ENCODE measurements around the gene PLAU.
A peak's percentile ranks its signal among the peaks of the same experiment; 100 is the strongest.
"Not testable (repeated sequence)": the region's sequence is repeated elsewhere in the genome, so short reads cannot be mapped to it uniquely, and the experiment has no call there.

Gene PLAU

DNA sequence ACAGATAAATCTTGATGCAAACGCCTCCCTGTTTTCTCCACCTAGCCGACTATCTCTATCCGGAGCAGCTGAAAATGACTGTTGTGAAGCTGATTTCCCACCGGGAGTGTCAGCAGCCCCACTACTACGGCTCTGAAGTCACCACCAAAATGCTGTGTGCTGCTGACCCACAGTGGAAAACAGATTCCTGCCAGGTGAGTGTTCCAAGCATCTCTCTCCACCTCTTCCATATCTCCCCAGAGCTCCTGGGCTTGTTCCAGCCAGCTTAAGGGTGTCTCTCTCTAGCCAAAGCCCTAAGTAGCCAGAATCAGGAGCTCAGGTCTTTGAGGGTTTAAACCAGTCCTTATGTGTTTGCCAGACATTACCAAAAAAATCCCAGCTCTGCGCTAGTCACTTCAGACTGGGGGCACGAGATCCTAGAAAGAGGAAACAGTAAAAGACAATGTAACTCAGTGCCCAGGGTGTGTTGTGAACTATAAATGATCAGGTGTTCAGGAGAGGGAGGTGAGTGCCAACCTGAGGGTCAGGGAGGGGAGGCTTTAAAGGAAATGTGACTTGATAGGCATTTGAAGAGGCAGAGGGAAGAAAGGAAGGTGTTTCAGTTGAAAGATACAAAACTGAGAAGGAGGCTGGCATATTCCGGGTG lies 4.4 kb downstream of the PLAU start:
- TF ChIP-seq, protein P1, sequence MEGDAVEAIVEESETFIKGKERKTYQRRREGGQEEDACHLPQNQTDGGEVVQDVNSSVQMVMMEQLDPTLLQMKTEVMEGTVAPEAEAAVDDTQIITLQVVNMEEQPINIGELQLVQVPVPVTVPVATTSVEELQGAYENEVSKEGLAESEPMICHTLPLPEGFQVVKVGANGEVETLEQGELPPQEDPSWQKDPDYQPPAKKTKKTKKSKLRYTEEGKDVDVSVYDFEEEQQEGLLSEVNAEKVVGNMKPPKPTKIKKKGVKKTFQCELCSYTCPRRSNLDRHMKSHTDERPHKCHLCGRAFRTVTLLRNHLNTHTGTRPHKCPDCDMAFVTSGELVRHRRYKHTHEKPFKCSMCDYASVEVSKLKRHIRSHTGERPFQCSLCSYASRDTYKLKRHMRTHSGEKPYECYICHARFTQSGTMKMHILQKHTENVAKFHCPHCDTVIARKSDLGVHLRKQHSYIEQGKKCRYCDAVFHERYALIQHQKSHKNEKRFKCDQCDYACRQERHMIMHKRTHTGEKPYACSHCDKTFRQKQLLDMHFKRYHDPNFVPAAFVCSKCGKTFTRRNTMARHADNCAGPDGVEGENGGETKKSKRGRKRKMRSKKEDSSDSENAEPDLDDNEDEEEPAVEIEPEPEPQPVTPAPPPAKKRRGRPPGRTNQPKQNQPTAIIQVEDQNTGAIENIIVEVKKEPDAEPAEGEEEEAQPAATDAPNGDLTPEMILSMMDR (IDR thresholded peaks at IDR 0.05; ENCODE audit: low read depth, low read length, missing control alignments): no peak
- peak overlapping the region; percentile 75 for H3K4me3 ChIP-seq (replicated peaks; ENCODE audit: low read depth, low read length)
- DNase-seq (ENCODE audit: extremely low read depth, low read depth): no peak

DNA sequence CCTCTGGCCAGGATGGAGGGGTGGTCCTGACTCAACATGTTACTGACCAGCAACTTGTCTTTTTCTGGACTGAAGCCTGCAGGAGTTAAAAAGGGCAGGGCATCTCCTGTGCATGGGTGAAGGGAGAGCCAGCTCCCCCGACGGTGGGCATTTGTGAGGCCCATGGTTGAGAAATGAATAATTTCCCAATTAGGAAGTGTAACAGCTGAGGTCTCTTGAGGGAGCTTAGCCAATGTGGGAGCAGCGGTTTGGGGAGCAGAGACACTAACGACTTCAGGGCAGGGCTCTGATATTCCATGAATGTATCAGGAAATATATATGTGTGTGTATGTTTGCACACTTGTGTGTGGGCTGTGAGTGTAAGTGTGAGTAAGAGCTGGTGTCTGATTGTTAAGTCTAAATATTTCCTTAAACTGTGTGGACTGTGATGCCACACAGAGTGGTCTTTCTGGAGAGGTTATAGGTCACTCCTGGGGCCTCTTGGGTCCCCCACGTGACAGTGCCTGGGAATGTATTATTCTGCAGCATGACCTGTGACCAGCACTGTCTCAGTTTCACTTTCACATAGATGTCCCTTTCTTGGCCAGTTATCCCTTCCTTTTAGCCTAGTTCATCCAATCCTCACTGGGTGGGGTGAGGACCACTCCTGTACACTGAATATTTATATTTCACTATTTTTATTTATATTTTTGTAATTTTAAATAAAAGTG lies 6.0 kb downstream of the PLAU start:
- no peak for DNase-seq (ENCODE audit: extremely low read depth, low read depth)
- H3K4me3 ChIP-seq (replicated peaks; ENCODE audit: low read depth, low read length): no peak overlapping the region
- TF ChIP-seq, protein P1 (IDR thresholded peaks at IDR 0.05; ENCODE audit: low read depth, low read length, missing control alignments): no peak

DNA sequence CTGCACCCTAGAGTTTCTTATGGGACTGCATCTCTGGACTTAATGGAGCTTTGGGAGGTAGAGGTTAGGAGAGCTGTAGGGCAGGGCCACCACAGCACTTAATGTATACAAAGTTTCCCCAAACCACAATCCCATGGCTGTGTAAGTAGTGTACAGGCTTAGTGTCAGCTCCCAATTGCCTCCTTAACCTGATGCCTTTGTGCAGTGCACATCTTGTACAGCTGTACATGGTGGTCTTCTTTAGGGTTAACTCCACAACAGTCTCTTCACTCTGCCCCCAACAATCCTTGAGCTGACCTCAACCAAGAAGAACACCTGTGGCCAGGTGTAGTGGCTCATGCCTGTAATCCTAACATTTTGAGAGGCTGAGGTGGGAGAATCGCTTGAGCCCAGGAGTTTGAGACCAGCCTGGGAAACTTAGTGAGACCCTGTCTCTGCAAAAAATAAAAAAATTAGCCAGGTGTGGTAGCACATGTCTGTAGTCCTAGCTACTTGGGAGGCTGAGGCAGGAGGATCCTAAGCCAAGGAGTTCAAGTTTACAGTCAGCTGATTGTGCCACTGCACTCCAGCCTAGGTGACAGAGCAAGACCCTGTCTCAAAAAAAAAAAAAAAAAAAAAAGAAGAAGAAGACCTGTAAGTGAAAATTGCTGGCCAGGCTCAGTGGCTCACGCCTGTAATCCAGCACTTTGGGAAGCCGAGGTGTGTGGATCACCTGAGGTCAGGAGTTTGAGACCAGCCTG lies 6.8 kb downstream of the PLAU start:
- DNase-seq (ENCODE audit: extremely low read depth, low read depth): no peak
- no peak overlapping the region for H3K4me3 ChIP-seq (replicated peaks; ENCODE audit: low read depth, low read length)
- TF ChIP-seq, protein P1 (IDR thresholded peaks at IDR 0.05; ENCODE audit: low read depth, low read length, missing control alignments): no peak

DNA sequence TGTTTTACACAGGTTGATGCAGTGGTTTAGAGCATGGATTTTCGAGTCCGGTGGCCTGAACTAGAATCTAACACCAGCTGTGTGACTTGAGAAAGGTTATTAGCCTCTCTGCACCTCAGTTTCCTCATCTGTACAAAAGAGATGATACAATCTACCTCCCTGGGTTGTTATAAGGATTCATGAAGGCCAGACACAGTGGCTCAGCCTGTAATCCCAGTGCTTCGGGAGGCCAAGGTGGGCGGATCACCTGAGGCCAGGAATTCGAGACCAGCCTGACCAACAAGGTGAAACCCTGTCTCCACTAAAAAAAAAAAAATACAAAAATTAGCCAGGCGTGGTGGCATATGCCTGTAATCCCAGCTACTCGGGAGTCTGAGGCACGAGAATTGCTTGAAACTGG lies 8.5 kb downstream of the PLAU start:
- DNase-seq (ENCODE audit: extremely low read depth, low read depth); H3K4me3 ChIP-seq (replicated peaks; ENCODE audit: low read depth, low read length): not testable (repeated sequence)

DNA sequence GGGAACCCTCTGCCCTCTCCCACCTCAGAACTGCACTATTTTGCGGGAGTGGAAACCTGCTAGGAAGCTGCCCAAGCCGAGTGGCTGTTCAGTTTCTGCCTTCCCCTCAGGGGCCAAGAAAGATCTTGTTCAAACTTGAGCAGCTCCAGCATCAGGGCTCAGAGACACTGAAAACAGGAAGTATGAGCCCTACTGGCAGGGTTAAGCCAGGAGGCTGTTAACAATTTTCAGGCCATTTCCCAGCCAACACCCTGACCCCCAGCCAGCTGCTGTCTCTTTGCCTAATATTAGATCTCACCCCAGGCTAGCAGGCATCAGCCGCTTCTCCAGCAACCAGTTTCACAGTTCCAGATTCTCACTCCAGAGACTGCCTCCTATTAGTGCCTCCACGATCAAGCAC lies 9.2 kb downstream of the PLAU start:
- H3K4me3 ChIP-seq (replicated peaks; ENCODE audit: low read depth, low read length): no peak overlapping the region
- DNase-seq (ENCODE audit: extremely low read depth, low read depth): no peak
- TF ChIP-seq, protein P1 (IDR thresholded peaks at IDR 0.05; ENCODE audit: low read depth, low read length, missing control alignments): no peak

DNA sequence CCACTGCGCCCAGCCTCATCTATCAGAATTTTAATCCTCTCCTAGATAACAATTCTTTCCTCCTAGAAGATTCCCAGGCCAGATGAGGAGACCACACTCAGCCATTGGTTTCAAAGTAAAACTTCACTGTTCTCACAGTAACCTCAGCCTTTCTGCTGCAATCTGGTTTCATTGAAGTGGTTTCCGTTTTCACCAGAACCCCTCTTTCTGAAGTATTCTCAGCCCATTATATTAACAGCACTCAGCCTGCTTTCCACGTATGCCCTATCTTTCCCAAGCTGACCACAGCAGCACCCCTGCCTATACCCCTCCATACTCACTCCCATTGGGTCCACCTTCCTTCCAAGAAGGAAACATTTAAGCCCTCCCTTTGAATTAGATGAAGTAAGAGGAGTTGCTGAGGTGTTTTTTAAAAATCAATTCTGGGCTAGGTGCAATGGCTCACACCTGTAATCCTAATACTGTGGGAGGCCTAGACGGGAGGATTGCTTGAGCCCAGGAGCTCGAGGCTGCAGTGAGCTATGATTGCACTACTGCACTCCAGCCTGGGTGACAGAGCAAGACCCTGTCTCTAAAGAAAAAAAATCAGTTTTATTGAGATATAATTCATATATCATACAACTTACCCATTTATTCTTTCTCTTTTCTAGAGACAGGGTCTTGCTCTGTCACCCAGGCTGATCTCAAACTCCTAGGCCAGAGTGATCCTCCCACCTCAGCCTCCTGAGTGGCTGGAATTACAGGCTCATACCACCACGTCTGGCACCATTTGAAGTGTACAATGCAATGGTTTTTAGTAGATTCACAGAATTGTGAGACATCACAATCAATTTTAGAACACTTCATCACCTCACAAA lies 11.3 kb downstream of the PLAU start:
- no peak for DNase-seq (ENCODE audit: extremely low read depth, low read depth)
- TF ChIP-seq, protein P1 (IDR thresholded peaks at IDR 0.05; ENCODE audit: low read depth, low read length, missing control alignments): no peak
- no peak overlapping the region for H3K4me3 ChIP-seq (replicated peaks; ENCODE audit: low read depth, low read length)

DNA sequence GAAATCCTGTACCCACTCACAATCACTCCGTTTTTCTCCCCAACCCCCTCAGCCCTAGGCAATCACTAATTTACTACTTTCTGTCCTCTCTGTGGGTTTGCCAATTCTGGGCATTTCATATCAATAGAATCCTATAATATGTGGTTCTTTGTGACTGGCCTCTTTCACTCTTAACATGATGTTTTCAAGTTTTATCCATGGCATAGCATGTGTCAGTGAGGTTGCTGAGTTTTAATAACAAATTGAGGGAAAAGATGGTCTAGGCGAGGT lies 11.9 kb downstream of the PLAU start:
- H3K4me3 ChIP-seq (replicated peaks; ENCODE audit: low read depth, low read length): no peak overlapping the region
- DNase-seq (ENCODE audit: extremely low read depth, low read depth): no peak
- TF ChIP-seq, protein P1 (IDR thresholded peaks at IDR 0.05; ENCODE audit: low read depth, low read length, missing control alignments): no peak

All from HFF-Myc (cell line).